Stomach (tissue), 4 donors: ENCODE data around the gene WFDC12.

Experiments
- CTCF ChIP-seq, 7 experiments: fragments of 450-650 bp in 4 of 7; fragments of 200-600 bp in 3 of 7; sonication (generic) in 3 of 7; IDR thresholded peaks; one replicate each; pipeline ENCODE4 v1.5.1; 2016 to 2019; ENCODE audit warnings: antibody characterized with exemption in 7 of 7, control low read depth in 2 of 7, mild to moderate bottlenecking in 1 of 7
- EP300 ChIP-seq: sonication (generic); formaldehyde crosslinking; IDR thresholded peaks from one replicate; pipeline ENCODE4 v1.6.1; 2017; ENCODE audit warnings: antibody characterized with exemption
- POLR2A ChIP-seq, 4 donors: fragments of 450-650 bp; IDR thresholded peaks; one replicate each; pipeline ENCODE4 v1.6.1; 2016; ENCODE audit warnings: antibody characterized with exemption in 4 of 4, control low read depth in 2 of 4, mild to moderate bottlenecking in 1 of 4, moderate library complexity in 1 of 4
- POLR2AphosphoS5 ChIP-seq, 3 donors: sonication (generic); formaldehyde crosslinking; IDR thresholded peaks; one replicate each; pipeline ENCODE4 v1.6.1; 2016; ENCODE audit warnings: antibody characterized with exemption in 3 of 3

- TF ChIP-seq CTCF (IDR thresholded peaks at IDR 0.05): no peak
- no peak for TF ChIP-seq POLR2A (IDR thresholded peaks at IDR 0.05)
- TF ChIP-seq POLR2AphosphoS5 (IDR thresholded peaks at IDR 0.05): no peak
- TF ChIP-seq EP300: no peak
Observed at GRCh38 chr20:45094864-45095574, 29.2 kb downstream of the WFDC12 start.
